Activated T-cell treated with anti-CD3 and anti-CD28 coated beads for 4 hours (primary cell): ENCODE results near the gene EBPL.

Experiments used
- DNase-seq: peaks from one replicate; pipeline ENCODE4 v3.0.0-alpha.2; 2020

Gene EBPL

DNA sequence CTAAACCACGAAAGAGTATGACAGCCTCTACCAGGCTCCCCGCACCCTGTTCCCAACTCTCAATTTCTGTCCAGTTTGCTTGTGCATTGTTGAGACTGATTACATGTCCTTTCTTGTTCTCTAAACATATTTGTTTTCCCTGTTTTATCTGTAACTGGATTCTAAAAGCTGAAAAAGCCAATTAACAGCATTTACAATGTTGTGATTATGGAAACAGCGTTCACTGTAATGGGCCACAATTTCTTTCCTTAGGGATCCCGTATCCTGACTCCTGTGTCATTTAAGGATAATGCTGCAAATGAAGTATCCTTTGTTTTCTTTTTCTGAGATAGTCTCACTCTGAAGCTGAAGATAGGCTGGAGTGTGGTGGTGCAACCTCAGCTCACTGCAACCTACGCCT is 20.5 kb downstream of the EBPL start:
- no peak for DNase-seq

DNA sequence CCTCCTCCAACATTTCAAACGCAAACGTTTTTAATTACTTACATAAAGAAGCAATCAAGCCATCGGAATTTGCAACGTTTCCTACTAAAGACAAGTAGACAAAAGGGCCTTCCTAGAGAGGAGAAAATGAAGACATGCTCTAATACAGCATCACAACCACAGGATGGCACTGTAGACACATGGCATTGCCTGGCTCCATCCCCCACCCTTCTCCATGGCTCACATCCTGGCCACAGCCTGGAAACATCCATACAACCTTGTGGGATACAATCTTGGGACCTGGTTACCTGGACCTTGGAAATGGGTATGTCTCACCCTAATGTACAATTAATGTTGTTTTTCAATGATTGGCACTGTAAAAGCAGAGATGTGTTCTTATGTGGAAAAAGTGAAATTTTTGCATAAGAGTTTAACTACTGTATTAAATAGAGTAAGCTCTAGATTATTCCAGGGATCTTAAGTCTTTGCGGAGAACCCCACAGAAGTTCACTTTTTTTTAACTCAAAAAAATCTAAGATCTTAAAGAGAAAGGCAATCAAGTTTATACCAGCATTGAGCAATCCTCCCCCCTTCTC is 21.5 kb downstream of the EBPL start:
- DNase-seq: no peak

- DNase-seq: no peak
Observed at GRCh38 chr13:49667773-49668172, 23.5 kb downstream of the EBPL start.

DNA sequence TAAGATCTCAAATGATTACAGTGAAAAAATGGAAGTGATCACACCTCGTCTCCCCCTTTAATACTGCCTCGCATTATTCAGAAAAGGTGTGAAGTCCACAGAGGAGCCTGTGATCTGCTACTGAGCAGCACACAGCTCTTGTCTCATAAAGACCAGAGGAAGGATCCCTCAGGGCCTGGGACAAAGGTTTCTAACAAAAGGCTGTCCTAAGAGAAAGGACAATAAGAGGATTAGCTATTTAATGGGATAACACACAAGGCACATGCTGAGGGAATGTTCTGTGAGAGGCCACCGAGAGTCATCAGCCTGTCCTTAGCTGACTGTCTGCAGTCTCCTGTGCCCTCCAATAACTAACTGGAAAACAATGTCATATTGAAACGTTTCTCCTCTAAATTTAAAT is 26.7 kb downstream of the EBPL start:
- DNase-seq: no peak

- no peak for DNase-seq
Observed at GRCh38 chr13:49657241-49657641, 34.0 kb downstream of the EBPL start.

DNA sequence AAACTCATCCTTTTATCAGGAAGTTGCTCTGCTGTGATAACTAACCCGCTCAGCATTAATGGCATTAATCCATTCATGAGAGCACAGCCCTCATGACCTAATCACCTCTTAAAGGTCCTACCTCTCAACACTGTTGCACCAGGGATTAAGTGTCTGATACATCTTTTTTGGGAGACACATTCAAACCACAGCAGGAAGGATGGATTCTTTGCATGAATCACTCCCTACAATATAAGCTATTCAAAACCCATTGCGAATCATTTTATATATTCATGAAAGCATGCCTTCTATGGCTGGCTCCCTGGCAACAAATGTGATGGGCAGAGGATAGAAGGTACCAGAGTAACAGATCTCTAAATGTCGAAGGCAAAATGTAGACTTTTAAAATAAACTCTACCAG is 35.4 kb downstream of the EBPL start:
- DNase-seq: no peak

- no peak for DNase-seq
Observed at GRCh38 chr13:49654011-49654410, 37.3 kb downstream of the EBPL start.

DNA sequence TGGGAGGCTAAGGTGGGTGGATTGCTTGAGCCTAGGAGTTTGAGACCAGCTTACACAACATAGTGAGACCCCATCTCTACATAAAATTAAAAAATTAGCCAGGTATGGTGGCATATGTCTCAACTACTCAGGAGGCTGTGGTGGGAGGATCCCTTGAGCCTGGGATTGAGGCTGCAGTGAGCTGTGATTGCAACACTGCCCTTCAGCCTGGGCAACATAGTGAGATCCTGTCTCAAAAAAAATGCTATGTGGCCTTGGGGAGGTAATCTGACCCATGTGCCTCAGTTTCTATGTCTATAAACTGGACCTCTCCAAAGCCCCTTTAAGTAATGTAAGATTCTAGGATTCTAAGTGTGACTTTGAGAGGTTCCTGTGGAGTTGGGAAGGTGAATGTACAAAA is 37.8 kb downstream of the EBPL start:
- no peak for DNase-seq

GRCh38 chr13:49652355-49653305 is 38.7 kb downstream of the EBPL start:
- no peak for DNase-seq

DNA sequence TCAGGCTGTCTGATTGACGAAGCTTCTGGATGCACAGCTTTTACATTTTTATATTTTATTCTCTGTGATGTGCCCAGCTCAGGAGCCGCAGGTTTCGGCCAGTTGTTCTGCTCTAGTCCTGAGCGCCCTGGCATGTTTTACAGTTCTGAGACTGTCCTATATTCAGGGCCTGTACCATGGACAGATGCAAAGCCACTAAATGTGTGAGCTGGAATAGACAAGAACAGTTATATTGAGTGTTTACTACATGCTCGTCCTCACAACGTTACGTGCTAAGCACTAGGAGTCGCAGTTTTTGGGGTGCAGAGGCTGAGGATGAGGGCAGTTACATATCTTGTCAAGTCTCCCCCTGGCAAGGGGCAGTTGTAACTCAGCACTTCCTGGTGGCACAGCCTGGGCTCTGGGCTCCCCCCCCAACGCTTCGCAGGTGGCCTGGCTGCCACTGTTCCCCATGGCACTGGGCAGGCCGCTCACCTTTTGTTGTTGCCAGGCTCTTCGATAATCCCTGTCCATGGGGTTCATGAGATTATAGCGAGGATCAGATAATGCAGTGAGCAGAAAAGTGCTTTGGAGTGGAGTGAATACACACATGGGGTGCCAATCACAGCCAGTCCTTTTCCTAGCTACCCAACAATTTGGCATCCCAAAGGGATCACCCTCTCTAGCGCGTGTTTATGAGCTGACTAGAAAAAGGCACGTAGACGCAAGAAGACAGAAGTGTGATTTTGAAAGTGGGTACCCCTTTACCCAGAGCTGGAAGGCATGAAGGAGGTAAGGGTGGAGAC is 39.5 kb downstream of the EBPL start:
- no peak for DNase-seq

- no peak for DNase-seq
Observed at GRCh38 chr13:49649963-49650312, 41.3 kb downstream of the EBPL start.

GRCh38 chr13:49649244-49649962 is 41.9 kb downstream of the EBPL start:
- DNase-seq: no peak

- no peak for DNase-seq
Observed at GRCh38 chr13:49646688-49647087, 44.6 kb downstream of the EBPL start.

- DNase-seq: no peak
Observed at GRCh38 chr13:49645451-49645850, 45.8 kb downstream of the EBPL start.

GRCh38 chr13:49643035-49643646 is 48.1 kb downstream of the EBPL start:
- no peak for DNase-seq

DNA sequence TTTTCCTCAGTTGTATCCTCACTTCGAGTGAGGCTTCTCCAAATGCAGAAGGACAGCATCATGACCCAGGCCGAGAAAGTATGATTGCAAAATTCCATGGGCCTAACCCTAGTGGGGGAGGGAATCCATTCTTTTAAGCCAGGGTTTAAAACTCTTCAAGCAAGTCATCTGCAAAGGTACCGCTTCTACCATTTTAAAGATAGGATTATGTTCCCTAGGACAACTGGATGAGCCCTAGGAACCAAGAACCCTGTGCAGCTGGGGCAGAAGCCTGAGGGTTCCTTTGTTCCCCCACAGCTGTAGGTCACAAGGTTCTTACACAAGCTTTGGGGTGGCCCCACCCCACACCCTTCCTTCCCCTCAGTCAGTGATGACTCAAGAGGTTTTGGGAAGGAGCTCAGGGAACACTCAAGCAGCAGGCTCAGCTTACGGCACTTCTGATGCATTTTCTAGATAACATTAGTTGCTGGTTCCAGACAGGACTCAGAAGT is 49.4 kb downstream of the EBPL start:
- no peak for DNase-seq

DNA sequence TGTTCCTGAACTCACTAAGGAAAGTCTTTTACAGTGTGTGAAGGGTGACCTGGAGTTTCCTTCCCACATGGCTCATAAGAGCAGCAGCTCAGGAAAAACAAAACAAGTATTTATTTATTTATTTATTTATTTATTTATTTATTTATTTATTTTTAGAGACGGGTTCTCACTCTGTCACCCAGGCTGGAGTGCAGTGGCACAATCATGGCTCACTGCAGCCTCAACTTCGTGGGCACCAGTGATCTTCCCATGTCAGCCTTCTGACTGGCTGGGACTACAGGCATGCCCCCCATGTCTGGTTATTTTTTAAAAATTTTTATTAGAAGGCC is 52.6 kb downstream of the EBPL start:
- no peak for DNase-seq

DNA sequence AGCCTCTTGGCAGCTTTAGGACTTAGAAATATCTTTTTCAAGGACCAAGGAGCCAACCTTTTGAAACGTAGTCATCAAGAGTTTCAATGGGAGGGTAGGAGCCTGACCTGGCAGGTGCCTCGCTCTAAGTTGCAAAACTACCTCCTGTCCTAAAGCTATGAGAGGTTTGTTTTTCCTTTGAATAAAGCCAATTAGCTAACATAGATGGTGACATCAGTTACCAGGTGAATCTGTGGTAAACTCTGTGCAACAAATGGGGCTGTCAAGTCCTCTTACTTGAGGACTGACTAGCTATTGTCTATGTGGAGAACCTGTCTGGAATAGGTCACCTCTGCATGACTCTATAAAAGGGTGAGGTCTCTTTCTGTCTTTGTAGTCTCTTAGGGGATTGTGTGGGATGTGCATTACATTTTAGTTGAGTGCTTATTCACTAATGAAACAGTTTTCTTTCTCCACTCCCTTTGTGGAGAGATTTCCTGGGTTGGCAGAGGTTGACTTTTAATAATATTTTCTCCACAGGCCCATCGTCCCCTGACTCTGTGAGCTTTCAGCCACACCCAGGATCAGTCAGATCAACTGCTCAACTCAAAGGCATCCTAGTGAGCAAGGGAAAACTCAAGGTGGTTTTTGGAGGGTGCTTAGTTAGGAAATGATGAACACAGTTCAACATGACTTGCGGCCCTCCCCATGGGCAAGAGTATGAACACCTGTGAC is 53.1 kb downstream of the EBPL start:
- DNase-seq: no peak

DNA sequence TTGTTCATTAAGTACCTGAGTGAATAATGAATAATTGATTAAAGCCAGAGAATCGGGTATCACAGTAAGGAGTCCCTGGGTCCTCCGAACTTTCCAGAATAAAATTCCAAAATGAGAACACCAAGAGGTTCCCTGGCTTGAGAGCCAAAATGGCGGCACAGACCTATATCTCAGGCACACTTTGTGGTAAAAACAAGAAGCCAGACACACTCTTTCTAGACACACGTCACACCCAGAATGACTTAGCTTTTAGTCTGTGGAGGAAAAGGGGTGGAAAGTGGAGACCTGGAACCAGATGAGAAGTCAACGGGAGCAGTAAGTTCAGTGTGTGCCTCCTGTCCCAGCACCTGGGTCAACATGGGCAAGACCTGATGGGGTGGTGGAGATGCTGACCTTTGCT is 54.6 kb downstream of the EBPL start:
- no peak for DNase-seq

- DNase-seq: no peak
Observed at GRCh38 chr13:49635599-49636433, 55.5 kb downstream of the EBPL start.

- DNase-seq: no peak
Observed at GRCh38 chr13:49633710-49634109, 57.6 kb downstream of the EBPL start.
